ENCODE results near the gene PCF11. TPM values are rescaled to one million over a fixed set of nuclear protein-coding genes. Genes with fewer than 3 reads are reported as not detected.

The PCF11 gene
- polyA plus RNA-seq, 1 donor from 2014 or later: 82.4 TPM

DNA sequence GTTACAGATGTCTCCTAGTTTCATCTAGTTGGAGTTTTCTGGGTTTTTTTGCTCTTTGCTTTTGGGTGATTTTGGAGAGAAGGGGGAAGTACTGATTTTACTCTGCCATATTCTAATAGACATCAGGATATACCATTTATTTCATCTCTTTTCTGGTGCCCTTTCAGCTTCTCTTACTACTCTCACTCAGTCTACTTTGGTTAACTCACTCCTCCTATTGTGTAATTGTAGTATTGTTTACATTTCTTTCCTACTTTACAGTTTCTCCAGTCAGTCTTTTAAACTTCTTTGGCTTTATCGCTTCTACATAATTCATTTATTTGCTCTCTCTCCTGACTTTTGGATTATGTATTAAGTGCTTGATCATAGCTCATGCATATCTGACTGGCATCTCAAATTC is 43.1 kb downstream of the PCF11 start:
- Histone ChIP-seq H4K20me1 (ENCODE audit: insufficient read depth) (no peaks in the 10 kb centered on the region), H3K79me2 (replicated peaks; ENCODE audit: insufficient read depth, low read length) (peaks cover 6% of the 10 kb centered on the region), H3F3A (ENCODE audit: insufficient read depth, low read length, poor library complexity, severe bottlenecking) (no peaks in the 10 kb centered on the region), H3K4me2 (ENCODE audit: low read length) (no peak overlapping the region), H3K27ac (ENCODE audit: low read length) (no peak overlapping the region), H3K9me2 (ENCODE audit: insufficient read depth, low read length) (no peaks in the 10 kb centered on the region), H3K4me3 (ENCODE audit: low read length) (no peak overlapping the region), H3K9me3 (ENCODE audit: low read length) (no peaks in the 10 kb centered on the region), H2AFZ (ENCODE audit: low read depth, low read length) (no peak overlapping the region), H3K9ac (ENCODE audit: low read length) (no peak overlapping the region), H3K36me3 (ENCODE audit: insufficient read depth, low read length) (no peaks in the 10 kb centered on the region), H3K27me3 (ENCODE audit: insufficient read depth, low read depth, low read length) (no peaks in the 10 kb centered on the region)
- TF ChIP-seq EP300 (conservative IDR thresholded peaks at IDR 0.05; ENCODE audit: poor library complexity, severe bottlenecking) (no peak), POLR2AphosphoS5 (IDR thresholded peaks at IDR 0.05) (no peak), REST (IDR thresholded peaks at IDR 0.05; ENCODE audit: borderline replicate concordance) (no peak), MXI1 (conservative IDR thresholded peaks at IDR 0.05; ENCODE audit: poor library complexity, severe bottlenecking) (no peak), RAD21 (conservative IDR thresholded peaks at IDR 0.05) (no peak)

- no peaks in the 10 kb centered on the region for H3F3A ChIP-seq (ENCODE audit: insufficient read depth, low read length, poor library complexity, severe bottlenecking)
- no peaks in the 10 kb centered on the region for H3K9me3 ChIP-seq (ENCODE audit: low read length)
- no peaks in the 10 kb centered on the region for H3K27me3 ChIP-seq (ENCODE audit: insufficient read depth, low read depth, low read length)
- H3K36me3 ChIP-seq (ENCODE audit: insufficient read depth, low read length): no peaks in the 10 kb centered on the region
- H3K4me2 ChIP-seq (ENCODE audit: low read length): no peak overlapping the region
- no peaks in the 10 kb centered on the region for H3K79me2 ChIP-seq (replicated peaks; ENCODE audit: insufficient read depth, low read length)
- TF ChIP-seq EP300 (conservative IDR thresholded peaks at IDR 0.05; ENCODE audit: poor library complexity, severe bottlenecking) (no peak), CTCF (IDR thresholded peaks at IDR 0.05; ENCODE audit: poor library complexity, severe bottlenecking) (no peak), EZH2 (IDR thresholded peaks at IDR 0.05; ENCODE audit: borderline replicate concordance, insufficient read depth, low read length, poor library complexity, severe bottlenecking) (no peak), REST (IDR thresholded peaks at IDR 0.05; ENCODE audit: borderline replicate concordance) (no peak), RAD21 (conservative IDR thresholded peaks at IDR 0.05) (no peak), SMC3 (conservative IDR thresholded peaks at IDR 0.05; ENCODE audit: poor library complexity) (no peak), TAF1 (IDR thresholded peaks at IDR 0.05; ENCODE audit: low read depth) (no peak), POLR2AphosphoS5 (IDR thresholded peaks at IDR 0.05) (no peak), MXI1 (conservative IDR thresholded peaks at IDR 0.05; ENCODE audit: poor library complexity, severe bottlenecking) (no peak)
- no peak overlapping the region for H3K4me3 ChIP-seq (ENCODE audit: low read length)
- no peaks in the 10 kb centered on the region for H4K20me1 ChIP-seq (ENCODE audit: insufficient read depth)
- no peak overlapping the region for H3K9ac ChIP-seq (ENCODE audit: low read length)
- no peaks in the 10 kb centered on the region for H3K9me2 ChIP-seq (ENCODE audit: insufficient read depth, low read length)
- no peak overlapping the region for H3K27ac ChIP-seq (ENCODE audit: low read length)
- H2AFZ ChIP-seq (ENCODE audit: low read depth, low read length): no peak overlapping the region
These were observed 48.8 kb downstream of the PCF11 start for GRCh38 chr11:83205608-83206185.
